Neural cell (in vitro differentiated cells): ENCODE measurements around the gene MYL12B.

Source experiments
- EP300 ChIP-seq: fragments of 450-650 bp; conservative IDR thresholded peaks from 2 replicates; pipeline ENCODE4 v1.6.1; 2014; ENCODE audit warnings: antibody characterized with exemption, mild to moderate bottlenecking, moderate library complexity; ENCODE audit not compliant: poor library complexity, severe bottlenecking
- EZH2 ChIP-seq: fragments of 200-600, 300-800 bp; shearing (Covaris generic), sonication (generic); IDR thresholded peaks from 2 replicates; pipeline ENCODE4 v1.6.1; 2014; ENCODE audit warnings: antibody characterized with exemption, low read length, borderline replicate concordance, mild to moderate bottlenecking; ENCODE audit not compliant: insufficient read depth, poor library complexity, severe bottlenecking
- MXI1 ChIP-seq: fragments of 450-650 bp; conservative IDR thresholded peaks from 2 replicates; pipeline ENCODE4 v1.6.1; 2014; ENCODE audit warnings: antibody characterized with exemption, mild to moderate bottlenecking; ENCODE audit not compliant: poor library complexity, severe bottlenecking
- POLR2AphosphoS5 ChIP-seq: IDR thresholded peaks from 2 replicates; pipeline ENCODE4 v1.6.1; 2012
- SMC3 ChIP-seq: fragments of 450-650 bp; conservative IDR thresholded peaks from 2 replicates; pipeline ENCODE4 v1.6.1; 2014; ENCODE audit warnings: antibody characterized with exemption, mild to moderate bottlenecking, moderate library complexity; ENCODE audit not compliant: poor library complexity
- TAF1 ChIP-seq: IDR thresholded peaks from 2 replicates; pipeline ENCODE4 v1.6.1; 2012; ENCODE audit warnings: low read depth
- TF ChIP-seq, protein P1 (sequence below): fragments of 450-650 bp; IDR thresholded peaks from 2 replicates; pipeline ENCODE4 v1.5.1; 2014; ENCODE audit warnings: antibody characterized with exemption, mild to moderate bottlenecking, moderate library complexity; ENCODE audit not compliant: poor library complexity, severe bottlenecking
- TF ChIP-seq, protein P2 (sequence below): IDR thresholded peaks from 2 replicates; pipeline ENCODE4 v1.6.1; 2012; ENCODE audit warnings: borderline replicate concordance

DNA sequence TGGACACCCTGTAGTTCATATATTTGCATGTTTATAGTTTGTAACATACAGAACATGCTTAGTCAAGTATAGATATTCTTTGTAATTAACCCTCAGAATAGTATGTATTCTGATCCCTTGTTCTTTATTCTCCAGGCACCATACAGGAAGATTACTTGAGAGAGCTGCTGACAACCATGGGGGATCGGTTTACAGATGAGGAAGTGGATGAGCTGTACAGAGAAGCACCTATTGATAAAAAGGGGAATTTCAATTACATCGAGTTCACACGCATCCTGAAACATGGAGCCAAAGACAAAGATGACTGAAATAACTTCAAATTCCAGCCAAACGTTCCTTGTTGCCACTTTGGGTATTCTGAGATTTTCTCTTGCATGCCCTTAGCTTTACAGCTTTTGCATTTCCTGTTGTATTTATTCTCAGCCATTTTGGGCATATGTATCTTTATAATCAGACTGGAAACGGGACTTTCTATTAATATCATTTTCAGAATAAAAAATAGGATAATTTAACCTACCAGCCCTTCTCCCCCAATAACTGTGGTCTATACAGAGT is 6.2 kb upstream of the MYL12B start:
- TF ChIP-seq, protein P1, sequence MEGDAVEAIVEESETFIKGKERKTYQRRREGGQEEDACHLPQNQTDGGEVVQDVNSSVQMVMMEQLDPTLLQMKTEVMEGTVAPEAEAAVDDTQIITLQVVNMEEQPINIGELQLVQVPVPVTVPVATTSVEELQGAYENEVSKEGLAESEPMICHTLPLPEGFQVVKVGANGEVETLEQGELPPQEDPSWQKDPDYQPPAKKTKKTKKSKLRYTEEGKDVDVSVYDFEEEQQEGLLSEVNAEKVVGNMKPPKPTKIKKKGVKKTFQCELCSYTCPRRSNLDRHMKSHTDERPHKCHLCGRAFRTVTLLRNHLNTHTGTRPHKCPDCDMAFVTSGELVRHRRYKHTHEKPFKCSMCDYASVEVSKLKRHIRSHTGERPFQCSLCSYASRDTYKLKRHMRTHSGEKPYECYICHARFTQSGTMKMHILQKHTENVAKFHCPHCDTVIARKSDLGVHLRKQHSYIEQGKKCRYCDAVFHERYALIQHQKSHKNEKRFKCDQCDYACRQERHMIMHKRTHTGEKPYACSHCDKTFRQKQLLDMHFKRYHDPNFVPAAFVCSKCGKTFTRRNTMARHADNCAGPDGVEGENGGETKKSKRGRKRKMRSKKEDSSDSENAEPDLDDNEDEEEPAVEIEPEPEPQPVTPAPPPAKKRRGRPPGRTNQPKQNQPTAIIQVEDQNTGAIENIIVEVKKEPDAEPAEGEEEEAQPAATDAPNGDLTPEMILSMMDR = no peak
- TF ChIP-seq EZH2 (no peak), MXI1 (no peak), EP300 (no peak), POLR2AphosphoS5 (no peak), TAF1 (no peak), SMC3 (no peak)
- TF ChIP-seq, protein P2, sequence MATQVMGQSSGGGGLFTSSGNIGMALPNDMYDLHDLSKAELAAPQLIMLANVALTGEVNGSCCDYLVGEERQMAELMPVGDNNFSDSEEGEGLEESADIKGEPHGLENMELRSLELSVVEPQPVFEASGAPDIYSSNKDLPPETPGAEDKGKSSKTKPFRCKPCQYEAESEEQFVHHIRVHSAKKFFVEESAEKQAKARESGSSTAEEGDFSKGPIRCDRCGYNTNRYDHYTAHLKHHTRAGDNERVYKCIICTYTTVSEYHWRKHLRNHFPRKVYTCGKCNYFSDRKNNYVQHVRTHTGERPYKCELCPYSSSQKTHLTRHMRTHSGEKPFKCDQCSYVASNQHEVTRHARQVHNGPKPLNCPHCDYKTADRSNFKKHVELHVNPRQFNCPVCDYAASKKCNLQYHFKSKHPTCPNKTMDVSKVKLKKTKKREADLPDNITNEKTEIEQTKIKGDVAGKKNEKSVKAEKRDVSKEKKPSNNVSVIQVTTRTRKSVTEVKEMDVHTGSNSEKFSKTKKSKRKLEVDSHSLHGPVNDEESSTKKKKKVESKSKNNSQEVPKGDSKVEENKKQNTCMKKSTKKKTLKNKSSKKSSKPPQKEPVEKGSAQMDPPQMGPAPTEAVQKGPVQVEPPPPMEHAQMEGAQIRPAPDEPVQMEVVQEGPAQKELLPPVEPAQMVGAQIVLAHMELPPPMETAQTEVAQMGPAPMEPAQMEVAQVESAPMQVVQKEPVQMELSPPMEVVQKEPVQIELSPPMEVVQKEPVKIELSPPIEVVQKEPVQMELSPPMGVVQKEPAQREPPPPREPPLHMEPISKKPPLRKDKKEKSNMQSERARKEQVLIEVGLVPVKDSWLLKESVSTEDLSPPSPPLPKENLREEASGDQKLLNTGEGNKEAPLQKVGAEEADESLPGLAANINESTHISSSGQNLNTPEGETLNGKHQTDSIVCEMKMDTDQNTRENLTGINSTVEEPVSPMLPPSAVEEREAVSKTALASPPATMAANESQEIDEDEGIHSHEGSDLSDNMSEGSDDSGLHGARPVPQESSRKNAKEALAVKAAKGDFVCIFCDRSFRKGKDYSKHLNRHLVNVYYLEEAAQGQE = no peak
